Activated T-cell treated with anti-CD3 and anti-CD28 coated beads for 4 hours (primary cell): ENCODE measurements around the gene FHL1.

Experiments used
- DNase-seq: peaks from one replicate; pipeline ENCODE4 v3.0.0-alpha.2; 2020

Gene FHL1

DNA sequence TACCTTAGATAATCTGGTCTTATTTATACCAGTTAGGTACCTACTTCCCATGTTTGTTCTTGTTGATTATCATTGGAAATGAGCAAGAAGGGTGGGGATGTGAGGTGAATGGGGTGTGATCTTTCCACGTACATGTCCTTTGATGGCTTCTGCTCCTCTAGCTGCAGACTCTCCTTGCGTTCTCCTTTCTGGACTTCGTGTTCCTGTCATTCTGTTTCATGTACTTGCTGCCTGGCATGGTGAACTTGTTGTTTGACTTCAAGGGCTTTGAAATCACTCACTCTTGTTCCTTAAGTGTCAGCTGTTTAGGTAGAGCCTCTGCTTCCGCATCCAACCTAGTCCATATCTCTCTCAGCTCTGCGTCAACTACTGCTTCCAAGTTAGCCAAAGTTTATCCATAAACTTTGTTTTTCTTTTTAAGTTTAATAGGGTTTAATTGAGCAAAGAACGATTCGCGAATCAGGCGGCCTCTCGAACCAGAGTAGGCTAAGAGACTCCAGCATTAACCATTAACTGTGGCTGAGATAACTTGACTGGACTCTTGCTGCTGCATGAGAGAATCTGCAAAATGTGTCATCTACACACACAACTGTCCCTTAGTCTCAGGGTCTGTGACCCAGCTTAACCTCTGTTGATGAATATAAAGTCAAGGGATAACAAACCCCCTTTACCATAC, 42.8 kb downstream of the FHL1 start:
- DNase-seq = no peak

DNA sequence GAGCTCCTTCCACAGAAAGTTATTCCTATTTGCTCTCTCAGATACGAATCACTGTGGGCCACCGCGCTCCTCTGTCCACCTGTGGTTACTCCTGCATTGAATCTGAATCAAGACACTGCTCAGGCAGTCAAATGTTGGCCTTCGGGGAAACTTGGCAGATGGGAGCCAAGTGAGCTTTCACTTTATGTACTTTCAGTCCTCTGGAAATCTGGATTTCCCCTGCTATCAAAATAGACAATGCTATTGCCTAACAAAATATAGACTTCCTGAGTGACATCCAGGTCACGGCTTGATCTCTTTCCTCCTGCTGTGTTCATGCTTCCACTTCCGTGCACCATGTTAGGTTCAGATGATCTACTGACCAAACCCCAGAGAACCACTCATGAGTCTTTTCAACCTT, 43.8 kb downstream of the FHL1 start:
- no peak for DNase-seq

DNA sequence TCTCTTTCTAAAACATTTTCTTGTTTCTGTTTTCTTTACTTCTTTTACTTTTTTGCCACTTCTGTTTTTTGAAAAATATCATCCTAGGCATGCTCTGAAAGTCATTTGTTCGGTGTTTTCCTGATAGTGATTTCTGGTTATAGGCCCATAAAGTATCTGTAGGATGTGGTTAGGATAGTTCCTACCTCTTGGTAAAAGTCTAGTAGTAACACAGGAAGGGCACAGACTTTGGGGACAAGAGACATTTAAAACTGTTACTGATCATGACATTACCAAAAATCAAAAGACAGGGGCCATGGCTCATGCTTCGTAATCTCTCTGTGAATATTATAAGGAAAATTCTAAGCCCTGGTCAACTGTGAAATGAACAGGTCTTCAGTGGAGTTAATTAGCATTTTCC, 44.8 kb downstream of the FHL1 start:
- DNase-seq = no peak

DNA sequence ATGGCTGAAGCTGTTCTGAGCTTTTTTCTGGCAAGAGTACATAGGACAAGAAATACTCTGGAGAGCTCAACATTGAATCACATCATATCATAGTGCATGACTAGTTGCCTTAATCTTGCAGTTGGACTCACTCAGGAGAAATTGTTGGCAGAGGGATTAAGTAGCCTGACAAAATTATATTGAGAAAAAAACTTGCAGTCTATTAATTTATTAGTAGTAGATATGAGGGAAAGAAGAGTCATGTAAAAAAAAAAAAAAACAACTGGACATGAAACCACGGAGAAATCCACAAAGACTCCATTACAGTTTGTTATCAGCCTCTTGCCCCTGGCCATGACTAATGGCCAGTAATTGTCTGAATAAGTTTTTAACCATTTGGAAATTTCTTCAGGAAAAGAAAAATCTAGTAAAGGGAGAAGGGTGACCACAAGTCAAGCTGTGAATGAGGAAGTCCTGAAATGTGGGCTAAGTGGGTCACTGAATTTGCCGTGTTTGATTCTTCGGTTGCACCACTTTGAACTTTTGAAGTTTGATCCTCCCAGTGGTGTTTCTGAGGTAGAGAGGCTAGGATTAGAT, 45.6 kb downstream of the FHL1 start:
- DNase-seq = no peak

DNA sequence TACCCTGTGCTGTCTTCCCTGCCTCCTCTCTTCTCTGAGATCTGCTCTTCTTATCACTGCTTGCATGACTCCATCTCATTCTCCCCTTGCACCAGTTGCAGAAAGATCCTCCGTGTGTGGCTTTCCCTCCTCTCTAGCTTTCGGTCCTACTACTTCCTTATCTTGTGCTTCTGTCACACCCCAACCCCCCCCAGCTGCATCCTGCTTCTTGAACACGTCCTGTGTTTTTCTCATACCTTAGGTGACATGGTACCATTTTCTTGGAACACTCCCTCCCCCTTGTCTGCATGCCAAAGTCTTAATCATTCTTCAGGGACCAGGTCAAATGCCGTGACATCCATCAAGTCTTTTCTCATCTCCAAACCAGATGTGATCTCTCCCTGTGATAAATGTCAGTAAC, 46.4 kb downstream of the FHL1 start:
- DNase-seq = no peak

DNA sequence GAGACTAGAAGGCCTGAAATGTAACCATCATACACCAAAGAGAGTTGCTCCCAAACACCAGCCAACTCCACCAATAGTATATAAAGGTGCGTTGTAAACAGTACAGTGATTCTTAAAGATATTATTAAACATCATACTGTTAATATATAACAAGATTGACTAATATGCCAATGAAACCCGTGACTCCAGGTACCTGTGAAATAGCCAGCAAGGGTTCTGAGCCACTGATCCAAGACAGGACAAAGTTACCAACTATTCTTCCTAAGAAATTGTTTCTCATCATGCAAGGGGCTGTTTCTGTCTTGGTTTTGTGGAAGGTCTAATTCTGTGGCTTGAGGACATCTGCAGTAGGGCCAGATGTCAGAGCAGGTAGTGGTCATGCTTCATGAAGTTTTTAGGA, 47.2 kb downstream of the FHL1 start:
- no peak for DNase-seq

DNA sequence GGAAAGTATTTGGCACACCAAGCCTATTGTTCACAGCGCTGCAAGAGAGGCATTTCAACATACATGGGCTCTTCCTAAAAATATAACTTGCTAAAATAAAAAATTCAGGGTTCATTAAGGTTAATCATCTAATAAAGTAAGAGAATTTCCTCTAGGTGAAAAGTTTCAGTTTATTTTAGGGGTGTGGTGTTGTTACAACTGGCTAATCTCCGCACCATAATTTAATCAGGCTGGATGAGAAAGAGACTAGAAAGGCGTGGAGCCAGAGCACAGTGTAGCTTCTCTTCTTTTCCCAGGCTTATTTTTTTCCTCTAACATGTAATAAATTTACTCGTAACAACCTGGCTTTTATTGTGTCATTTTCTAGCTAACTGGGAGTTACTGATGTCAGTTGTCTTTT, 47.9 kb downstream of the FHL1 start:
- no peak for DNase-seq

DNA sequence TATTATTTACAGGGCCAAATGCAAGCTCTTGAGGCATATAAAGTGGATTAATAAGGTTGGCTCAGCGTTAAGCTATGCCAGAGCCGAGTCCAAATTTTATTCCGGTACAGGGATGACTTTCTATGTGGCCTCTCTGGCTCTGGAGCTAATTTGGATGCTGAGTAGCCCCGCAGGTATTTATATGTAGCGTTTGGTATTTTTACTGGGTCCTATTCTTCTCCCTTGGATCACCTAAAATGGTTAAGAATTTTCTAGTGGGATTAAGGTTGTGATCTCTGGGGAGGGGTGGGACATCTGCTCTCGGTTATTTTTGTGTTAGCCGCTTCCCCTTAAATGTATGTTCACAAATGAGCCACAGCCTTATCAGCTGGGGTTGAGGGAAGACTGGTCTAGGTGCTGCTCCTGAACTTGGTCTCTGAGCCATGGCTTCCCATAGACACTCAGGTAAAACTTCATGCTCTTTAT, 49.4 kb downstream of the FHL1 start:
- DNase-seq = no peak

DNA sequence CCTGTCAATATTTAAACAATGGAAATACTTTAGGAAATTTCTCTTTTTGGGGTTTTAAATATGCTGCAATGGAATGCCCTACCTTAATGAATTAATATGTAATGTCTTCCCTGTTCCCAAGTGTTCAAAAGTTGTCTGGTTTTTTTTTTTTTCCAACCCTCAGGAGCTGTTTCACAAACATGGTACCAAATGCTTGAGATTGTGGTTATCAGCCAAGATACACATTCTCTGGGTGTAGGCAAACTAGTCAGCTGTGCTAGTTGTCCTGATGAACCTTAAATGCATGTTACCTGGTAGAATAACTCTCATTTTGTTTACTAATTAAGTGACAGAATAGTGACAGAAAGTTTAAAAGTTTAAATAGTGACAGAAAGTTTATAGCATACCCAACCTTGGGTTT, 50.7 kb downstream of the FHL1 start:
- DNase-seq = no peak

DNA sequence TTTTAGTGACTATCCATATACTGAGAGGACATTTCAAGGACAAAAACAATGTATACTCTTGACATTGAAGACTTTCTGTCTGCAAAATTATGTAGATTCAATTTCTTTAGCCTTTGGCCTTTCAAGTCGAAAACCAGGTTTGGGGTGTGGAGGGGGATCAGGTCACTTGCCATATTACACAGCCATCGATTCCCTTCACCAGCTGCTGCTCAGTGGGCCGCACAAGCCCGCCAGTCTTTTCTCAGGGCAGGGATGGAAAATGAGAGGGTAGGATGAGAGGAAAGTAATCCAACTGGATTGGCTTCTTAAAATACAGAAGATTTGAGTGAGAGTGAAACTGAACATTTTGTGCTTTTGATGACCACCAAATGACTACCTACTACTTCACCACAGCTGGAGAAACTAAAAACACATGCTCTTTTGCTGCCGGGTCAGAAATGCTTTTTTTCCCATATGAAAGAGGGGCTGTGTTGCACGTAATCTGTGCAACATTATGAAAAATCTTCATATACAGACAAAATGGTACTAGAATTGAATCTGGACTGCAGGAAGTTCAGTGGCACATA, 51.4 kb downstream of the FHL1 start:
- no peak for DNase-seq

DNA sequence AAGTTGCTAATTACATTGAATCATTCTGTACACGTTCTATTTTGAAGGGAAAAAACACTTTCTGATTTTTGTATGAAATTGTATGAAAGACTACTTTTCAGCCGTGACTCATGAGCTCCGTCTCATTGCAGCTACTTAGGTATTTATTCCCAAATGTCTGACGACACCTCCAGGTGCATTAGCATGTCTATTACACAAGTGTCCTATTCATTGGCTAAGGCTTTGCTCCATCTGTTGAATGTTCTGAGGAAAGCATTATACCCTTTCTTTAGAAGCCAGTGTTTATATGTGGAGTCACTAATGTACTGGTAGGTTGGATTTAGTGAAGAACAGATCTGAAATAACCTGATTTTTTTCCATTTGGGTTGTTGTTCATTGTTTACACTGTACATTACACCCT, 52.0 kb downstream of the FHL1 start:
- no peak for DNase-seq

DNA sequence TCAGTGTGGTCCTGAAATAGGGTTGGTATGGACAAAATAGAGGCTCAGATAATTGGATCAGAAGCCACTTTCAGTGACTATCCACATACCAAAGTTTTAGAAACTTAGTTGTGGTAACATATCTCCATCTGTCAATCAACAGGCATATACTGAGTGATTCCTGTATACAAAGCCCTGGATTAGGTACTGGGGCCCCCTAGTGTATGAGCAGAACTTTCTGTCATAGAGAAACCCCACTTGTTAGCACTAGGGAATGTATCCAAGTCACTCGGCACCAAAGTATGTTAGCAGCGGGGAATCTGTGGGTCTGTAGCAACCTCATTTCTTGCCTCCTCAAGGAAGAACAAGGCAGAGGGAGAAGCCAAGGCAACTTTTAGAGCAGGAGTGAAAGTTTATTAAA, 53.1 kb downstream of the FHL1 start:
- DNase-seq = no peak

DNA sequence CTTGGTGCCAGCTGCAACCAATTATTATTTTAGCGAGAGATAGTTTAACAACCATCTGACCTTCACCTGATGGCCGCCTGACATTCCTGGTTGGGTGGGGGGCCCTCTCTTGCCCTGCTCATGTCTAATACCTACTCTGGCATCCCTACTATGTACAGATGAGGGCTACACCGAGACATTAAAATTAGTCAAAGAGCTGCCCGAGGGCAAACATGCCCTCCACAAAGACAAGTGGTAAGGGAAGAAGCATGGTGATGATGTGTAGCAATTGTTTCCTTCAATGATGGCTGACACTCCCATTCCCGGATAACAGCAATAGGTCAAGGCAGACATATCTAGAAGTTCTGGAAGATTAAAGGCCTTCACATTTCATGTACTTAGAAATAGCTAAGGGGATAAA, 54.3 kb downstream of the FHL1 start:
- no peak for DNase-seq

DNA sequence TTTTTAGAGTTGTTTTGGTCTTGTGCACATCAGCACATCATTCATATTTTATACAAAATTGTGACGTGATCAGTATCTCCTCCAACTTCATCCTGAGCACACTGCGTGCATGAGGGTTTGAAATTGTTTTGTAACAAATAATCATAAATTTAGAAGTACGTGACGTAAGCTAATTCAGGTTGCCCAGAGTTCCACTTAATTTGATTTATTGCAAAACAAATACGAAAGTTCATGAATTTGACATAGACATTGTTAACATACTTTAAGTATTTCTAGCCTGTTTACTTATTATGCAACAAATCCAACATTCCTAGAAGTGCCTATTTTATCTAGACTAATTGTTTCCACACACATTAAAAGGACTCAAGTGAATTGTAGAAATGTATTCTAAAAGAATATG, 55.6 kb downstream of the FHL1 start:
- DNase-seq = no peak

DNA sequence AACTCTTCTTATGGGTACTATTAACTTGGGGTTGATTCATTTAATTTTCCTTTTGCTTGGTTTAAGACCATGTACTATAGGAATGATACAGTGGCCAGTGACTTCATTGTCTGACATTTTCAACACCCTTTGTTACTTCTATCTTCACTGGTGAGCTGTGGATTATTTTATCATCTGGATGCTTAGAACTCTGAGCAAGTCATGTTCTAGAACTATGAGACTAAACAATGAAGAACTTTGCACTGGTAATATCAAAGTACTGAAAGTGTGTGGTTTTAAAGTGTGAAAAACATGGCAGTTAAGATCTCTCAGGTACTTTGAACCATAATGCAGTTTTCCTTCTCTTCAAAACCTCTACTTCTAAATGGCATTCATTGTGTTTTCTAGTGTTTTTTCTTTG, 56.1 kb downstream of the FHL1 start:
- no peak for DNase-seq

DNA sequence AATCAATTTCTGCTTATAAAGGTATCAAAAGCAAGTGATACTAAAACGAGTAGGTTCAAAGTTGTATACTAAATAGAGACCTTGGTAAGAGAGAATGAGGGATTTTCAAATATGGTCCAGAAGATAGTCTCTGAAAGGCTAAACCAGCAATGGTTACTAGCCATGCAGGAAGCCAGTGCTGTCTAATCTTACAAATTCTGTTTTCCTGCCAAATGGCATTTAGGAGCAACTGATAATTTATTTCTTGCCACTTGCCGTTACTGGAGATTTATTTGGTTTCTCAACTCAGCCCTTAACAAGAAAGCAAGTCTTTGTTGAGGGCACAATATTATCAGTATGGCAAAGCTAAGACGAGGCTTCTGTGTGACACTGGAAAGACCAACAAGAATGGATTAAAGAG, 56.6 kb downstream of the FHL1 start:
- no peak for DNase-seq

DNA sequence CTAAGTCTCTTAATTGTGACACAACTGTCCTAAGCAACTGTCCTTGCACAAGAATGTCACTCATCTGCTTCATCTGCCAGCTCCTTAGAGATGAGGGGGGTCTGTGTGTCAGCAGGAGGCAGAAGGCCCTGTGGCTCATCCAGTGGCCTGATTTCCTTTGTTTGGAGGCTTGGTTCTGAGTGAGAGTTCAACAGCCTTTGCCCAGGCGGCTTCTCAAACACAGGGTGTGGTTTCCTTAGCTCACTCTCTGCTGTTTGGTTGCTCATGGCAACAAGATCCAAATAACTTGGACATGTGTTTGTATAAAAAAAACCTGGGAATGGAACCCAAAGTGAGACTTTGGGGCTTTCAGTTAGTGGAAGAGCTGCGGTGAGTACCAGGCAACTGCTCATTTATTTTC, 57.2 kb downstream of the FHL1 start:
- DNase-seq = no peak

DNA sequence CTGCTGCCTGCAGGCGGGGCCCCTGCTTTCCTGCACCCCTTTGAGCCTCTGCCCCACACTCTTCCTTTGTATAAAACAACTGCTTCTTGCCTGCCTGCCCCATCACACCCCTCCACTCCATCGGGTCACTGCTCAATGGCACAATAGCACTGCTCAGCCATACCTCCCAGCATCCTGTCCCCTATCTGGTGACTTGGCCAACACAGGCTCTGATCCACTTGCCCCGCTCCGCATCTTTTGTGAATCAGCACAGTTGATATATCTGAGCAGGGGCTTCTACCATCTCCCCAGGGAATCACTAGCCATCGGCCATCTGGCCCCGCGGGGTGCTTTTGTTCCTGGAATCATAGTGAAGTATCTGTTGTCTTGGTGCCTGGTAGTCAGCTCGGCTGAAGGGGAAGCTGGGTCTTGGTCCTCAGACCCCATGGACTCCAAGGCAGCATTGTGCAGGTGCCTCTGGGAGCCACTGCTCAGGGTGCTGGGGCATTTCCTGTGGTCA, 58.6 kb downstream of the FHL1 start:
- no peak for DNase-seq

DNA sequence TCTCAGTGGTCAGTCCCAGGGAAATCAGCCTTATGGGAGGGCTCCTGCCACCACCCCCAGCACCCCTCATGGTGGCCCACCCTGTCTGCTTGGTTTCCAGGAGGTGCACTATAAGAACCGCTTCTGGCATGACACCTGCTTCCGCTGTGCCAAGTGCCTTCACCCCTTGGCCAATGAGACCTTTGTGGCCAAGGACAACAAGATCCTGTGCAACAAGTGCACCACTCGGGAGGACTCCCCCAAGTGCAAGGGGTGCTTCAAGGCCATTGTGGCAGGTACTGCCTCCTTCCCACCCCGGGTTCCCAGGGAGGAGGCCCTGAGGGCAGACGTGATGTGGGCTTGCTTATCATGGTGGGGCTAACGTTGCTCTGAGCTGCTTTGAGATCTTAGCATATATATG, 59.6 kb downstream of the FHL1 start:
- DNase-seq = no peak

DNA sequence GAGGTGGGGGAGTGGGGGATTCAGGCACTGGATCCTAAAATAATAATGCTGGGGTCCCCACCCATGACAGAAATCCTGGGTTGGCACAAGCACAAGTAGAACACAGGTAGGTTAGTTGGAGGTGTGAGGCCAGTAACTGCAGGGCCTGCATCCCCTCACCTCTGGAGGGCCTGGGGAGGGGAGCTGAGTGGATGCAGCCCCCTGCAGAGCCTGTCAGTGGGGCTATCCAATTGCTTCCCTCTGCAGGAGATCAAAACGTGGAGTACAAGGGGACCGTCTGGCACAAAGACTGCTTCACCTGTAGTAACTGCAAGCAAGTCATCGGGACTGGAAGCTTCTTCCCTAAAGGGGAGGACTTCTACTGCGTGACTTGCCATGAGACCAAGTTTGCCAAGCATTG, 60.2 kb downstream of the FHL1 start:
- no peak for DNase-seq

DNA sequence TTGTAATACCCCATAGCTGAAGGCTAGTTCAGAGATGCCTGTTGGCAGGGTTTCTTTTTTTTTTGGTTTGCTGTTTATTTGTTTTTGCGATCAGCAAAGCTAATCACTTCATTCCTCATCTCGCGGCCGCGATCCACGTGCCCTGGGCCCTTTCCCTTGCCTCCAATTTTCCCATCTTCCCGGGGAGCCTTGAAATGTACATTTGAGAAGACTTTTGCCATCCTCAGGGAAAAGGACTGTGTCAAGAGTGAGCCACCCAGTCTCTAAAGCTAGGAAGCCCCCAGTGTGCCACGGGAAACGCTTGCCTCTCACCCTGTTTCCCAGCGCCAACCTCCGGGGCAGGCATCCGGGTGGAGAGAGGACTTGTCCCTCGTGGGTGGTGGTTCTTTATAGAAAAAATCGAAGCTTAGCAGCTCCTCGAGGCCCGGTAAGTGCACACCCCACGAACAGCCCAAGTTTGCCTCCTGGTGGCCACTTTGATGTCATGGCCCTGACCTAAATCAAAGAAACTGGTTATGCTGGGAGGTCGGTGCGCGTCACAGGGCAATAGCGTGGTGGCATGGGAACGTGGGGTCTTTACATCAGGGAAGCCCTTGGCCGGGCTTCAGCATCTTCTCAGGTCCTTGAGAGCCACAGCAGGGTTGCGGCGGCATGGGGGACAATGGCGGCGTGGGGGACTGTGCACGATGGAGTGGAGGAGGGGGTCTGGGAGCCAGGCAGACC, 61.8 kb downstream of the FHL1 start:
- DNase-seq = no peak

DNA sequence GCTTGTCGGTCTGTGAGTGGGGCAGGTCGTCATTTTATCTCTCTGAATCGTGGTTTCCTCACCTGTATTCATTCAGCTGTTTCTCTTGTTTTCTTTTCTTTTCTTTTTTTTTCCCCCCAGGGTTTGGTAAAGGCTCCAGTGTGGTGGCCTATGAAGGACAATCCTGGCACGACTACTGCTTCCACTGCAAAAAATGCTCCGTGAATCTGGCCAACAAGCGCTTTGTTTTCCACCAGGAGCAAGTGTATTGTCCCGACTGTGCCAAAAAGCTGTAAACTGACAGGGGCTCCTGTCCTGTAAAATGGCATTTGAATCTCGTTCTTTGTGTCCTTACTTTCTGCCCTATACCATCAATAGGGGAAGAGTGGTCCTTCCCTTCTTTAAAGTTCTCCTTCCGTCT, 62.4 kb downstream of the FHL1 start:
- no peak for DNase-seq

DNA sequence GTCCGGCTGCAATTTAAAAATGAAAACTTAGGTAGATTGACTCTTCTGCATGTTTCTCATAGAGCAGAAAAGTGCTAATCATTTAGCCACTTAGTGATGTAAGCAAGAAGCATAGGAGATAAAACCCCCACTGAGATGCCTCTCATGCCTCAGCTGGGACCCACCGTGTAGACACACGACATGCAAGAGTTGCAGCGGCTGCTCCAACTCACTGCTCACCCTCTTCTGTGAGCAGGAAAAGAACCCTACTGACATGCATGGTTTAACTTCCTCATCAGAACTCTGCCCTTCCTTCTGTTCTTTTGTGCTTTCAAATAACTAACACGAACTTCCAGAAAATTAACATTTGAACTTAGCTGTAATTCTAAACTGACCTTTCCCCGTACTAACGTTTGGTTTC, 62.9 kb downstream of the FHL1 start:
- DNase-seq = no peak

DNA sequence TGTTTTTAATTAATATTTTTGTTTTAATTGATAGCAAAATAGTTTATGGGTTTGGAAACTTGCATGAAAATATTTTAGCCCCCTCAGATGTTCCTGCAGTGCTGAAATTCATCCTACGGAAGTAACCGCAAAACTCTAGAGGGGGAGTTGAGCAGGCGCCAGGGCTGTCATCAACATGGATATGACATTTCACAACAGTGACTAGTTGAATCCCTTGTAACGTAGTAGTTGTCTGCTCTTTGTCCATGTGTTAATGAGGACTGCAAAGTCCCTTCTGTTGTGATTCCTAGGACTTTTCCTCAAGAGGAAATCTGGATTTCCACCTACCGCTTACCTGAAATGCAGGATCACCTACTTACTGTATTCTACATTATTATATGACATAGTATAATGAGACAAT, 63.5 kb downstream of the FHL1 start:
- no peak for DNase-seq
